DMS 273 (cell line): Measurements from ENCODE around the gene CNNM4.

ENCODE experiments used
- DNase-seq: peaks from one replicate; lab custom pipeline; 2025; ENCODE audit not compliant: unreplicated experiment; lab: John Stamatoyannopoulos, UW

Gene CNNM4

GRCh38 chr2:96758987-96759386 lies 1.7 kb upstream of the CNNM4 start:
- DNase-seq, result no peak

DNA sequence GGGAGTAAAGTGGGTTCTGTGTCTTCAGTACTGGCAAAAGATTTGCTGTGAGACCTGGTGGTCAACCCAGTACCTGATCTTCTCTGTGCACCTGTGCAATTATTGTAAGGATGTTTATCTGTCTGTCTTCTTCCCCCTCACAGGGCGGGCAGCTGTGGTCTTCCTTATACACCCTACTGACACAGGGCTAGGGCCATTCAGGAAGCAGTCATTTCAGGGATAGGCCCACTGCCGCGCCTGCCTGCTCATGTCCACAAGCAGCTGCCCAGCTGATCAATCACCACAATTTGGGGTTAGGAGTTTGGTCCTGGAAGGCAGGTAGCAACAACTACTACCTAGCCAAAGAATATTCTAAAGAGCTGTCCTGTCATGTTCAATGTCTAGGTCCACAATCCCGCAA lies 1.2 kb upstream of the CNNM4 start:
- DNase-seq, result no peak

- no peak for DNase-seq
Observed at GRCh38 chr2:96760986-96761832, 507 bp downstream of the CNNM4 start.

GRCh38 chr2:96762529-96763311 lies 2.0 kb downstream of the CNNM4 start:
- peak; percentile 55 for DNase-seq

DNA sequence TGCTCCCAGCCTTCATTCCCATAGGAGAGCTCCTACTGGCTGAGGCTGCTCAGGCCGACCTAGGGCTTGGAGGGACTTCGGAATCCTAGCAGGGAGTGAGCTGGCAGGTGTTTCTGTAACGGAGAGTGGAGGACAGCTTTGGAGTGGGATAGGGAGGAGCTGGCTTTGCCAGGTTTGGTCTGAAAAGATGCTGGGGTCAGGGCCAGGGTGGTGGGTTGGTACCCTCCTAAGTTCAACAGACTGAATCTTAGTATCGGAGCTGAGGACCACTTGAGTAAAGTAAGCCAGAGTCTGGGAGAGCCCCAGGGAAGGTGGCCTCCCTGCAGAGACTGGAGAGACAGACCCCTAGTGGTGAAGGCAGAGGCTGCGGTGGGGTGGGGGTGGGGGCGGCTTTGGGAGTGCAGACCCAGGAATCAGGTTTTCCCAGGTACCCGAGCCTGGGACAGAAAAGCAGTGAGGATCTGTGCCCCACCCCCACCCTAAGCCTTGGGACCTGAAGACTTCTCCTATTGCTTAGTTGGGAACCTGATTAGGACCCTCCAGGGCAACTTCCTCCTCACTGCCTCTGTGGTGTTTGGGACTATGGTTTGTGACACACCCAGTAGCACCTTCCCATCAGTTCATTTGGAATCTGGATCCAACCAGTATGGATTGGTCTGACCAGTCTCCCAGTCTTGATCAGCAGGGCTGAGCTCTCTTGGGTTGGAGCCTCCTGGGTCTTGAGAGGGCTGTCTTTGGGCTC lies 3.0 kb downstream of the CNNM4 start:
- DNase-seq, result peak; percentile 62

GRCh38 chr2:96764253-96764637 lies 3.5 kb downstream of the CNNM4 start:
- DNase-seq, result no peak

- no peak for DNase-seq
Observed at GRCh38 chr2:96767135-96767871, 6.6 kb downstream of the CNNM4 start.

DNA sequence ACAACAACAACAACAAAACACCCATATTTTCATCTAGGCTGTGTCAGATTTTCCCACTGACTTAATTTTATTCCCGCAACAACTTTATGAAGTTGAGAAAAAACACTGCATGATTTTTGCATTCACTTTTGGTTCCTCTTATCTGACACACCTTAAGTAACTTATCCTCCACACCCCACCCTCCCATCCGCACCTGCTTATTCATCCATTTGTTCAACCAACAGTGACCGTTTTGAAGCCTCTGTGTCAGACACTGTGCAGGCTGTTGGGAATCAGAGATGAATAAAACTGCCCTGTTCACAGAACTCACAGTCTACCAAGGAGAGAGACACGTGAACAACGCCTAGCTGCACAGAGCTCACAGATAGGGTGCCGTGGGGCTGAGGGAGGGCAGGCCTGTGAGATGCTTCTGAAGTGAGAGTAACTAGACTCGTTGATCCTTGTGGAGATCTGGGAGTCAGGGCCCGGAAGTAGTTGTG lies 7.4 kb downstream of the CNNM4 start:
- DNase-seq, result no peak

GRCh38 chr2:96769814-96770213 lies 9.1 kb downstream of the CNNM4 start:
- no peak for DNase-seq

DNA sequence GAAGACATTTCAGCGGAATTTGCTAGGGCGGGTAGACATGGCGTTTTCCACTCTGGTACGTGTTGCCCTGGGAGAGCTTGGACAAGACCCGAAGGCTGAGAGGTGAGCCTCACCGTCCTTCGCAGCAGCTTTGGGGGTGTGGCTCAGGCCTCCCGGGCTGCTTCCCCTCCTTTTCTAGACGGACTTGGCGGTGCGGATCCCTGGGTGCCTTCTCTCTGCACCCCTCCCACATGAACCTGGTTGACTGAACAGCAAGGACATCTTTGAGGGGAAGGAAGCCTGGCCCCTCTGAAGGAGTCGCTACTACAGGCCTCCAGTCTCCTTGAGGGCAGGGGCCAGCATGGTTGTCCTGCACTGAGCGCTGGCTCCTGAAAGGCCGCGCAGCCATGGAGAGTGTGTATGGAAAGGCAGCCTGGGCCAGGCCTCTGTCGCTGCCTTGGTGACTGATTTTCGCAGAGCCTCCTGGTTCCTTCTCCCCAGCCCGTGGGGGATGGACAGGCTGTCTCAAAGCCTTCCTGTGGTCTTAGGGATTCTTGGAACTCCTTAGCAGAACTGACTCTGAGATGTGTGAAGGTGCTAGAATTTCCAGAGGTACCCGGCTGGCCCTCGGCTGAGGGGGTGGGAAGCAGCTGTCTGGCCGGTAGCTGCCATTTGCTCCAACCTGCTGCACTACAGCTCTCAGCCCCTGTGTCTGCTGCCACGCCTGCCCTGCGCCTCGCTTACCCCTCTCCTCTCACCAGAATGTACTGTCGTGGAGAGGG lies 9.9 kb downstream of the CNNM4 start:
- DNase-seq, result no peak

GRCh38 chr2:96771796-96772618 lies 11.3 kb downstream of the CNNM4 start:
- peak; percentile 25 for DNase-seq

DNA sequence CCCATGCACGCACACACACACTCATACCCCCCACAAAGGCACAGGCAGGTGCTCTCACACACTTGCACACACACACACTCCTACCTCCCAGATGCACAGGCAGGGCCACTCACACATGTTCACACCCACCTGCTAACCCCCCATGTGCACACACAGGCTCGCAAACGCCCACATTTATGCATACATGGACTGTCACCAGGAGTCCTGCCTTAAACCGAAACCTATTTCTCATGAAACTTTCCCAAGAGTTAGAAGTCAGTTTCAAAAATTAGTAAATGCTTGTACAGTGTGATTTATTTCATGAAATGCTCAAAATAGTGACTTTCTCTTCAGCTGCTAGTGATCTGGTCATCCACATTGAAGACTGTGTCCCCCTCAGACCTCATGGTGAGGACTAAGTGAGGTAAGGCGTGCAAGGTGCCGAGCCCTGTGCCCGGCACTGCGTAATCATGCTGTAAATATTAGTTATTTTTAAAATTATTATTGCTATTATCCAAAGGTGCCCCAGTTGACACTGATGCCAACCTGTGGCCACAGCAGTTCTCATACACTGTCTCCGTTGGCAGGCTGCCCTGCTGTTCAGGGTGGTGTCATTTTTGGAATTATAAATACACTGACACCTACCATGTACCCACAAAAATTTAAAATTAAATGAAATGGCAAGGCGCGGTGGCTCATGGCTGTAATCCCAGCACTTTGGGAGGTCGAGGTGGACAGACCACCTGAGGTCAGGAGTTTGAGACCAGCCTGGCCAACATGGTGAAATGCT lies 12.4 kb downstream of the CNNM4 start:
- no peak for DNase-seq

GRCh38 chr2:96773922-96774321 lies 13.2 kb downstream of the CNNM4 start:
- DNase-seq, result no peak

DNA sequence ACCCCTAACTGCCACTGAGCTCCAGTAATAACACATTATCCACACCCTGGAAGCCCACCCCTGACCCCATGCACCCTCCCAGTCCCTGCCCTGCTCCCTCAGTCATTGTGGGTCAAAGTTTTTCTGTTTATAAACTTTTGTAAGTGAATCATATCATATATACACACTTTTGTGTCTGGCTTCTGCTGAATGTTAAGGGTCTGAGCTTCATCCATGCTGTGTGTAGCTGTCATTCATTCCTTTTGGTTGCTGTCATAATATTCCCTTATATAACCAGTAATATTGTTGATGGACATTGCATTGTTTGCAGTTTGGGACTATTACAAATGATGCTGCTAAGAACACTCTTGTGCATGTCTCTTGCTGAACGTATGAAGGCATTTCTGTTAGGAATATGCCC lies 14.5 kb downstream of the CNNM4 start:
- no peak for DNase-seq

DNA sequence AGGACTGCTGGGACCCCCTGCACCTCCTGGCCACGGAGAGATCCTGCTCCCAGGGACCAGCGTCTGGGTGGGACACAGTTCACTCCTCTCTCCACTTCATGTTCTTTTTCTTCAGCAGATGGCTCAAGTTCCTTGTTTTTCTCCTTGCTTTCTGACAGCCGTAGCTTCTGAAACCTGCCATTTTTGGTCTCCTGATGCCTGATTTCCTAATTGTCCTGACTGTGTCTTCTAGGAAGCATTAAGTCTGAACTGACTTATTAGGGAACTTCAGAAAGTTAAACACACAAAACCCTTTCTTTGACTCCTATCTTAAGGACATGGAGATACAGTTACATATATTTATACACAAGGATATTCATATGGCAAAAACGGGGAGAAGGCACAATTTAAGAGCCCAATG lies 22.7 kb downstream of the CNNM4 start:
- DNase-seq, result no peak

- no peak for DNase-seq
Observed at GRCh38 chr2:96787411-96787810, 26.7 kb downstream of the CNNM4 start.

DNA sequence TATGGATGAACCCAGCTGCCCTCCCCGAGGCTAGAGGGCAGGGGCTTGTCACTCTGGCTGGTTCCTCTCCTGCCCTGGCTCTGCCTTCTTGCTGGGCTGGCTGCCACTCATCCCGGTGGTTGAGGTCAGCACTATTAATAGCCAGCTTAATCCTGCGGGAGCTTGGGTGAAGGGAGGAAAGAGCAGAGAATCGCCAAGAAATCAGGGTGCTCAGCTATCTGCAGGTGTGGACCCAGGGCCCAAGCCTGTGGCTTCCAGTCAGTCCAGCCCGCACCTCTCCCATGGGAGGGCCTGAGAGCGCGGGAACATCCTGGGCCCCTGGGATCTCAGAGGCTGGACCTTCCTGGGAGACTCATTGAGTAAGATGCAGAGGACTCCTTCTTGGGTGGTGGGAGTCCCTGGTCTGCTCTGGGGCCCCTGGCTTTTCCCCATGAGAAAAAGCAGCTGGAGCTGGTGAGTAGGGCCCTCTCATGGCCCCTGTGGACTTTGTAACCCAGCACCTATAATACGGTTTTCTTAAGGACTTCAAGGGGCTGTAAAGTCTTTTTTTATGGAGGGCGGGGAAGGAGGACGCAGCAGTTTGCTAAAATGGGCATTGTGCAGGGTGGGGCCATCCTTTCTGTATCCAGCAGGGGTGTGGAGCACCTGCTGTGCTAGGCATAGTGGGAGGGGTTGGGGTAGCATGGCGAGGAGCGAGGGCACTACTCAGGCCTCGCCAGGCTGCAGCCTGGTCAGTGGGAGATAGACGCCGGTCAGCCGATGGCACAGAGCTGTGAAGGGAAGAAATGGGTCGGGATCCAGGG lies 27.9 kb downstream of the CNNM4 start:
- no peak for DNase-seq

DNA sequence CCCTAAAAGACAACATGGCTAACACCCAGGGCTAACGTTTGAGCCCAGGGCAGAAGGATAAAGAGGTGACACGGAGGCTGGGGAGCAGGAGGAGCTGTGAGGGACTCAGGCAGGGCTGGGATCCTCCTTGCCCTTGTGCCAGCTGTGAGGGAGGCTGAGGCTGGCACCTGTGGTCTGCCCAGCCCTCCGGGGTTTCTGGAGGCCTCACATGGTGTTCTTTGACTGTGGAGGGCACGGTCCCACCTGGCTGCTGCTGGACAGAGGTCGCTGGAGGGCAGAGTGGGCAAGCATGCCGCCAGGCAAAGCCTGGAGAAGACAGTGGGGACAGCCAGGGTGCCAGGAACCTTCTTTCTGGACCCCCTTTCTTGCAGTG lies 28.5 kb downstream of the CNNM4 start:
- DNase-seq, result no peak
